MM.1S (cell line): Measurements from ENCODE around the gene ATG5.

Experiments used
- DNase-seq: peaks from one replicate; pipeline ENCODE4 v3.0.0-alpha.2; 2015
- H2AFZ ChIP-seq: fragments of 300-600 bp; sonication (generic); 2 replicates; pipeline ENCODE4 v1.6.0; 2016; ENCODE audit warnings: antibody characterized with exemption, low read length
- H3F3A ChIP-seq: fragments of 300-600 bp; sonication (generic); 2 replicates; pipeline ENCODE4 v1.6.1; 2016; ENCODE audit warnings: mild to moderate bottlenecking, antibody characterized with exemption, low read length, moderate library complexity, mixed read lengths; ENCODE audit not compliant: insufficient read depth
- H3K27ac ChIP-seq: fragments of 300-600 bp; sonication (generic); 2 replicates; pipeline ENCODE4 v1.5.1; 2016; ENCODE audit warnings: mild to moderate bottlenecking, low read length
- H3K27me3 ChIP-seq: fragments of 300-600 bp; sonication (generic); replicated peaks from 2 replicates; pipeline ENCODE4 v1.6.0; 2016; ENCODE audit warnings: low read length; ENCODE audit not compliant: insufficient read depth
- H3K36me3 ChIP-seq: fragments of 300-600 bp; sonication (generic); replicated peaks from 2 replicates; pipeline ENCODE4 v1.6.1; 2016; ENCODE audit warnings: mild to moderate bottlenecking, low read length, mixed read lengths; ENCODE audit not compliant: insufficient read depth
- H3K4me1 ChIP-seq: fragments of 300-600 bp; sonication (generic); 2 replicates; pipeline ENCODE4 v1.6.1; 2016; ENCODE audit warnings: low read length, mixed read lengths
- H3K4me2 ChIP-seq: fragments of 300-600 bp; sonication (generic); 2 replicates; pipeline ENCODE4 v1.6.0; 2016; ENCODE audit warnings: low read depth, low read length
- H3K4me3 ChIP-seq: fragments of 300-600 bp; sonication (generic); 2 replicates; pipeline ENCODE4 v1.5.1; 2016; ENCODE audit warnings: low read length, mixed read lengths
- H3K79me2 ChIP-seq: fragments of 300-600 bp; sonication (generic); 2 replicates; pipeline ENCODE4 v1.6.1; 2016; ENCODE audit warnings: mixed run types, low read length, mixed read lengths
- H3K9ac ChIP-seq: fragments of 300-600 bp; sonication (generic); 2 replicates; pipeline ENCODE4 v1.6.1; 2016; ENCODE audit warnings: low read length, mixed read lengths
- H3K9me2 ChIP-seq: fragments of 300-600 bp; sonication (generic); replicated peaks from 2 replicates; pipeline ENCODE4 v1.6.1; 2016; ENCODE audit warnings: mild to moderate bottlenecking, low read length, mixed read lengths; ENCODE audit not compliant: insufficient read depth
- H3K9me3 ChIP-seq: fragments of 300-600 bp; sonication (generic); replicated peaks from 2 replicates; pipeline ENCODE4 v1.6.1; 2016; ENCODE audit warnings: mild to moderate bottlenecking, low read length, mixed read lengths; ENCODE audit not compliant: insufficient read depth
- H4K20me1 ChIP-seq: fragments of 300-600 bp; sonication (generic); 2 replicates; pipeline ENCODE4 v1.6.1; 2016; ENCODE audit warnings: mild to moderate bottlenecking, low read length, moderate library complexity, mixed read lengths; ENCODE audit not compliant: insufficient read depth
- EZH2 ChIP-seq: fragments of 300-600 bp; sonication (generic); optimal IDR thresholded peaks from 2 replicates; pipeline ENCODE3; 2017; ENCODE audit warnings: low read depth, mild to moderate bottlenecking, antibody characterized with exemption, low read length, mixed read lengths
- EZH2phosphoT487 ChIP-seq: fragments of 300-600 bp; sonication (generic); IDR thresholded peaks from 2 replicates; pipeline ENCODE4 v1.6.1; 2018; ENCODE audit warnings: antibody characterized with exemption, low read length
- TF ChIP-seq, protein P1 (sequence below): fragments of 300-600 bp; sonication (generic); IDR thresholded peaks from 2 replicates; pipeline ENCODE4 v1.5.1; 2016; ENCODE audit warnings: antibody characterized with exemption, low read length, mixed read lengths

ATG5 gene

DNA sequence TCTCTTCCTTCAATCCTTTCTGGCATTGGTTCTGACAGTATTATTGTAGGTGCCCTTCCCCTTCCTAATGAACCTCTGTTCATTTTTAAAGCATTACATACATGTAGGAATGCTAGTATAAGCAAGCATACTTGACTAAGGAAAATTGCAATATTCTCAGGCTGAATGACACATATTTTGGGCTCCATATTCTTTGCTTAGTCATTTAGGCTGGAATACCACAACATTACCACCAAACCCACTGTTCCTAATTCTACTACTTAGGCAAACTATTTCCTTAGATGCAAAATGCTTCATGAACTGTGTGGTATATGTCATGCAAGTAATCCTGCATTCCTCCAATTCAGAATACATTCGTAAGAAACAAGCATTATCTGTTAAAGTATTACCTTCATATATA, 125.6 kb downstream of the ATG5 start:
- Histone ChIP-seq H4K20me1 (no peaks in the 10 kb centered on the region), H3K79me2 (peaks cover 32% of the 10 kb centered on the region), H3K9ac (no peak overlapping the region), H2AFZ (no peak overlapping the region), H3K4me1 (peaks cover 16% of the 10 kb centered on the region), H3K4me3 (no peak overlapping the region), H3K4me2 (no peak overlapping the region), H3F3A (peaks cover 7% of the 10 kb centered on the region), H3K27ac (no peak overlapping the region), H3K9me3 (no peaks in the 10 kb centered on the region), H3K36me3 (peaks cover 7% of the 10 kb centered on the region; the same call in 1 of the 2 replicates), H3K27me3 (no peaks in the 10 kb centered on the region), H3K9me2 (no peaks in the 10 kb centered on the region)
- no peak for DNase-seq
- no peak for TF ChIP-seq EZH2
- TF ChIP-seq EZH2phosphoT487: no peak
- TF ChIP-seq, protein P1, sequence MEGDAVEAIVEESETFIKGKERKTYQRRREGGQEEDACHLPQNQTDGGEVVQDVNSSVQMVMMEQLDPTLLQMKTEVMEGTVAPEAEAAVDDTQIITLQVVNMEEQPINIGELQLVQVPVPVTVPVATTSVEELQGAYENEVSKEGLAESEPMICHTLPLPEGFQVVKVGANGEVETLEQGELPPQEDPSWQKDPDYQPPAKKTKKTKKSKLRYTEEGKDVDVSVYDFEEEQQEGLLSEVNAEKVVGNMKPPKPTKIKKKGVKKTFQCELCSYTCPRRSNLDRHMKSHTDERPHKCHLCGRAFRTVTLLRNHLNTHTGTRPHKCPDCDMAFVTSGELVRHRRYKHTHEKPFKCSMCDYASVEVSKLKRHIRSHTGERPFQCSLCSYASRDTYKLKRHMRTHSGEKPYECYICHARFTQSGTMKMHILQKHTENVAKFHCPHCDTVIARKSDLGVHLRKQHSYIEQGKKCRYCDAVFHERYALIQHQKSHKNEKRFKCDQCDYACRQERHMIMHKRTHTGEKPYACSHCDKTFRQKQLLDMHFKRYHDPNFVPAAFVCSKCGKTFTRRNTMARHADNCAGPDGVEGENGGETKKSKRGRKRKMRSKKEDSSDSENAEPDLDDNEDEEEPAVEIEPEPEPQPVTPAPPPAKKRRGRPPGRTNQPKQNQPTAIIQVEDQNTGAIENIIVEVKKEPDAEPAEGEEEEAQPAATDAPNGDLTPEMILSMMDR: no peak

DNA sequence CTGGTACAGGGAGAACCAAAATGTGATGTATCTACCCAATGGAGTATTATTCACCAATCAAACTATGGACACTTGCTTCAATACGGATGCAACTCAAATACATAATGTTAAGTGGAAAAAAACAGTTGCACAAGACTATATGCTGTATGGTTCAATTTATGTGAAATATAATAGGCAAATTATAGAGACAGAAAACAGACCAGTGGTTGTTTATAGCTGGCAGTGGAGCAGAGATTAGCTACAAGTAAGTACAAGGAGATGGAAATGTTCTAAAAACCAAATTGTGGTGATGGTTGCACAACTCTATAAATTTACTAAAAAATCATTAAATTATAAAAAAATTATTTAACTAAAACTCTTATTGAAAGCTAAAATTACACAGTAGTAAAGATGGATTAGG, 126.2 kb downstream of the ATG5 start:
- peaks cover 25% of the 10 kb centered on the region for H3K79me2 ChIP-seq
- peaks cover 11% of the 10 kb centered on the region for H3F3A ChIP-seq
- no peak for DNase-seq
- H3K27me3 ChIP-seq: no peaks in the 10 kb centered on the region
- no peaks in the 10 kb centered on the region for H3K9me2 ChIP-seq
- H3K4me3 ChIP-seq: no peak overlapping the region
- TF ChIP-seq, protein P1: no peak
- no peak for TF ChIP-seq EZH2
- TF ChIP-seq EZH2phosphoT487: no peak
- H3K4me1 ChIP-seq: peaks cover 21% of the 10 kb centered on the region
- no peak overlapping the region for H3K9ac ChIP-seq
- peaks cover 7% of the 10 kb centered on the region; the same call in 1 of the 2 replicates for H3K36me3 ChIP-seq
- no peak overlapping the region for H3K4me2 ChIP-seq
- no peak overlapping the region for H2AFZ ChIP-seq
- H4K20me1 ChIP-seq: no peaks in the 10 kb centered on the region
- H3K27ac ChIP-seq: no peak overlapping the region
- no peaks in the 10 kb centered on the region for H3K9me3 ChIP-seq

DNA sequence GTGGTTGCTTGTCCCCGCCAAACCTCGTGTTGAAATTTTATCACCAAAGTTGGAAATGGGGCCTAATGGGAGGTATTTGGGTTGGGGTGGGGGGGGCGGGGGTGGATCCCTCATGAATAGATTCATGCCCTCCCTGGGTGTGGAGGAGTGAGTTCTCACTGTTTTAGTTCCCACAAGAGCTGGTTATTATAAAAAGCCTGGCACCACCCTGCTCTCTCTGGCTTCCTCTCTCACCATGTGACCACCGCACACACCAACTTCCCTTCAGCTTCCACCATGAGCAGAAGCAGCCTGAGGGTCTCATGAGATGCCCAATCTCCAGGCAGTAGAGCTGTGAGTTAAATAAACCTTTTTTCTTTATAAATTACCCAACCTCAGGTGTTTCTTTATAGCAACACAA, 128.1 kb downstream of the ATG5 start:
- H3F3A ChIP-seq: peaks cover 11% of the 10 kb centered on the region
- no peak overlapping the region for H3K4me2 ChIP-seq
- peaks cover 21% of the 10 kb centered on the region for H3K4me1 ChIP-seq
- H3K27me3 ChIP-seq: no peaks in the 10 kb centered on the region
- H3K9me3 ChIP-seq: no peaks in the 10 kb centered on the region
- H3K9me2 ChIP-seq: no peaks in the 10 kb centered on the region
- TF ChIP-seq, protein P1: no peak
- no peak for TF ChIP-seq EZH2
- no peak for TF ChIP-seq EZH2phosphoT487
- H3K36me3 ChIP-seq: 0 out of 2 replicates have a peak, but pooled peaks cover 7% of the 10 kb centered on the region
- H4K20me1 ChIP-seq: no peaks in the 10 kb centered on the region
- H3K9ac ChIP-seq: no peak overlapping the region
- DNase-seq: no peak
- H3K79me2 ChIP-seq: peaks cover 17% of the 10 kb centered on the region
- H3K27ac ChIP-seq: no peak overlapping the region
- no peak overlapping the region for H2AFZ ChIP-seq
- no peak overlapping the region for H3K4me3 ChIP-seq
